ENCODE data around the gene BBS9. TPM values are rescaled to one million over a fixed set of nuclear protein-coding genes. Genes with fewer than 3 reads are reported as not detected.
"Not testable (repeated sequence)": the region's sequence is repeated elsewhere in the genome, so short reads cannot be mapped to it uniquely, and the experiment has no call there.

BBS9 gene
- 8.8 TPM for polyA plus RNA-seq
- long read RNA-seq, donor 1, partial matches to known transcripts: 0 of 2 reads
- long read RNA-seq, donor 1, other reads (novel, unspliced or antisense): 0 of 2 reads
- long read RNA-seq, donor 2, full-length matches to known transcripts: 1 of 1 reads
- long read RNA-seq, donor 2, partial matches to known transcripts: 0 of 1 reads
- long read RNA-seq, donor 2, other reads (novel, unspliced or antisense): 0 of 1 reads
- long read RNA-seq, donor 3: 0 reads
- long read RNA-seq, donor 4: 0 reads
- long read RNA-seq, donor 5, partial matches to known transcripts: 0 of 1 reads
- long read RNA-seq, donor 5, other reads (novel, unspliced or antisense): 0 of 1 reads
- long read RNA-seq, donor 6, partial matches to known transcripts: 0 of 1 reads
- long read RNA-seq, donor 6, other reads (novel, unspliced or antisense): 0 of 1 reads
- long read RNA-seq, donor 7, partial matches to known transcripts: 0 of 1 reads
- long read RNA-seq, donor 7, other reads (novel, unspliced or antisense): 0 of 1 reads
- long read RNA-seq, donor 8, partial matches to known transcripts: 0 of 1 reads
- long read RNA-seq, donor 8, other reads (novel, unspliced or antisense): 0 of 1 reads
- long read RNA-seq, donor 9, partial matches to known transcripts: 0 of 1 reads
- long read RNA-seq, donor 9, other reads (novel, unspliced or antisense): 0 of 1 reads
- long read RNA-seq, donor 10: 0 reads
- long read RNA-seq, donor 11, partial matches to known transcripts: 0 of 1 reads
- long read RNA-seq, donor 11, other reads (novel, unspliced or antisense): 0 of 1 reads

- Histone ChIP-seq H3K36me3 (ENCODE audit: control insufficient read depth, insufficient read depth, low read length) (no peaks in the 10 kb centered on the region), H3K27ac (ENCODE audit: low read length) (peak within 1 kb of the TSS; percentile 90), H3K9me3 (ENCODE audit: control insufficient read depth, low read depth, low read length) (no peaks in the 10 kb centered on the region), H3K4me1 (ENCODE audit: control insufficient read depth, insufficient read depth, low read length) (peaks cover 3% of the 10 kb centered on the region), H3K27me3 (ENCODE audit: control insufficient read depth, insufficient read depth, low read length) (no peaks in the 10 kb centered on the region), H3K4me3 (ENCODE audit: low read length) (peak within 1 kb of the TSS; percentile 92)
- DNase-seq: peak; percentile 94 to 98
- WGBS (ENCODE audit: insufficient coverage, low lambda C conversion rate): no CpG with 5 or more reads among the region's 57 CpGs
Observed at GRCh38 chr7:33128990-33129805, at the start of gene BBS9. Gene BBS9, plus strand, starts transcription at chr7:33129564. Its CDS starts 16,689 bp downstream, at chr7:33146253.

- no peaks in the 10 kb centered on the region for H3K36me3 ChIP-seq (ENCODE audit: control insufficient read depth, insufficient read depth, low read length)
Observed at GRCh38 chr7:33079763-33080690, 49.3 kb upstream of the BBS9 start.

GRCh38 chr7:33087356-33087755, 42.0 kb upstream of the BBS9 start:
- H3K27me3 ChIP-seq (ENCODE audit: control insufficient read depth, insufficient read depth, low read length): no peaks in the 10 kb centered on the region
- WGBS (ENCODE audit: insufficient coverage, low lambda C conversion rate): no CpG with 5 or more reads among the region's 2 CpGs
- no peak overlapping the region for H3K4me3 ChIP-seq (ENCODE audit: low read length)
- peaks cover 4% of the 10 kb centered on the region for H3K9me3 ChIP-seq (ENCODE audit: control insufficient read depth, low read depth, low read length)
- H3K4me1 ChIP-seq (ENCODE audit: control insufficient read depth, insufficient read depth, low read length): no peaks in the 10 kb centered on the region
- H3K27ac ChIP-seq (ENCODE audit: low read length): no peak overlapping the region
- no peaks in the 10 kb centered on the region for H3K36me3 ChIP-seq (ENCODE audit: control insufficient read depth, insufficient read depth, low read length)
- no peak for DNase-seq

More at GRCh38 chr7:33079763-33080690, 49.3 kb upstream of the BBS9 start:
- Histone ChIP-seq H3K27ac (ENCODE audit: low read length) (no peak overlapping the region), H3K4me1 (ENCODE audit: control insufficient read depth, insufficient read depth, low read length) (no peaks in the 10 kb centered on the region), H3K4me3 (ENCODE audit: low read length) (no peak overlapping the region), H3K9me3 (ENCODE audit: control insufficient read depth, low read depth, low read length) (no peaks in the 10 kb centered on the region), H3K27me3 (ENCODE audit: control insufficient read depth, insufficient read depth, low read length) (no peaks in the 10 kb centered on the region)
- no peak for DNase-seq
- 80% methylated on average over 2 of the region's 9 CpGs for WGBS (ENCODE audit: insufficient coverage, low lambda C conversion rate)

GRCh38 chr7:33087858-33088257, 41.5 kb upstream of the BBS9 start:
- H3K4me3 ChIP-seq (ENCODE audit: low read length): no peak overlapping the region
- DNase-seq: no peak
- no peaks in the 10 kb centered on the region for H3K36me3 ChIP-seq (ENCODE audit: control insufficient read depth, insufficient read depth, low read length)
- H3K27ac ChIP-seq (ENCODE audit: low read length): no peak overlapping the region
- H3K27me3 ChIP-seq (ENCODE audit: control insufficient read depth, insufficient read depth, low read length): no peaks in the 10 kb centered on the region
- WGBS (ENCODE audit: insufficient coverage, low lambda C conversion rate): no CpG with 5 or more reads among the region's 2 CpGs
- H3K4me1 ChIP-seq (ENCODE audit: control insufficient read depth, insufficient read depth, low read length): no peaks in the 10 kb centered on the region
- peaks cover 4% of the 10 kb centered on the region for H3K9me3 ChIP-seq (ENCODE audit: control insufficient read depth, low read depth, low read length)

DNA sequence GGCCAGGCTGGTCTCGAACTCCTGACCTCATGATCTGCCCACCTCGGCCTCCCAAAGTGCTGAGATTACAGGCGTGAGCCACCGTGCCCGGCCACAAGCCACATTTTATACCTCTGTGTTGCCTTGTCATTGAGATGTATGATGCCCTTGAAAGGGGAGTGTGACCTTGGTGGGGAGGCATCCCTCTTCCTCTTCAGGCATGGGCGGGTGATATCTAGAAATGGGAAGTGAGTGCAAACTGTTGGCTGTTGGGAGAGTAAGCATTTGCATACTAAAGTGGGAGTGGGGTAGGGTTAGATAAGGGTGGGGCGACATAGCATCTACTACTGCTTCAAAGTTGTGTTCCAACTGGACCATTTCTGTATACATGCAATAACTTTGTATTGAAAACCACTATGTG, 40.2 kb upstream of the BBS9 start:
- Histone ChIP-seq H3K9me3 (ENCODE audit: control insufficient read depth, low read depth, low read length) (peaks cover 4% of the 10 kb centered on the region), H3K36me3 (ENCODE audit: control insufficient read depth, insufficient read depth, low read length) (peaks cover 12% of the 10 kb centered on the region), H3K27ac (ENCODE audit: low read length) (no peak overlapping the region), H3K4me3 (ENCODE audit: low read length) (no peak overlapping the region), H3K27me3 (ENCODE audit: control insufficient read depth, insufficient read depth, low read length) (no peaks in the 10 kb centered on the region), H3K4me1 (ENCODE audit: control insufficient read depth, insufficient read depth, low read length) (no peaks in the 10 kb centered on the region)
- WGBS (ENCODE audit: insufficient coverage, low lambda C conversion rate): no CpG with 5 or more reads among the region's 7 CpGs
- DNase-seq: no peak

GRCh38 chr7:33091111-33091531, 38.2 kb upstream of the BBS9 start:
- Histone ChIP-seq H3K9me3 (ENCODE audit: control insufficient read depth, low read depth, low read length) (peaks cover 2% of the 10 kb centered on the region), H3K36me3 (ENCODE audit: control insufficient read depth, insufficient read depth, low read length) (peaks cover 24% of the 10 kb centered on the region), H3K4me3 (ENCODE audit: low read length) (no peak overlapping the region), H3K27ac (ENCODE audit: low read length) (no peak overlapping the region), H3K27me3 (ENCODE audit: control insufficient read depth, insufficient read depth, low read length) (no peaks in the 10 kb centered on the region), H3K4me1 (ENCODE audit: control insufficient read depth, insufficient read depth, low read length) (no peaks in the 10 kb centered on the region)
- no CpG with 5 or more reads among the region's 4 CpGs for WGBS (ENCODE audit: insufficient coverage, low lambda C conversion rate)
- DNase-seq: no peak

DNA sequence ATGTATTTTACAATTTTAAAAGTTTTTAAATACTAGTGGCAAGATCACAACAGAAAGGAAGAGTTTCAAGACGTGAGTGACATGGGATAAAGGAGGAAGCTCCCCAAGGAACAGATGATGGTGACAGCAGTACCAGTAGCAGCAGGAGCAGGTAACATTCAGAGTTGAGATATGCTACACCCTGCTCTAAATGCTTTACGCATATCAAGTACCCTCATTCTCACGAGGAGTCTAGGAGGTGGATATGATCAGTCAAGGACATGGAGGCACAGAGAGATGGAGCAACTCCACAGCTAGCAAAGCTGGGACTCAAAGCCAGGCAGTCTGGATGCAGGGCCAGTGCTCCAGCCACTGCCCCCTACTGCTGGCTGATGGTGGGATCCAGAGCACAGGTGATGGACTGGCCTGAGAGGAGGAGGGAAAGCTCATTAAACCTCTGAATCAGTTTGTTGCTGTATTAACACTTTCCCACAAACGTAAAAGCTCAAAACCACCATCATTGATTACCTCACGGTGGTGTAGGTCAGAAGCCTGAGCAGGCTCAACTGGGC, 37.6 kb upstream of the BBS9 start:
- no CpG with 5 or more reads among the region's 5 CpGs for WGBS (ENCODE audit: insufficient coverage, low lambda C conversion rate)
- H3K9me3 ChIP-seq (ENCODE audit: control insufficient read depth, low read depth, low read length): no peaks in the 10 kb centered on the region
- no peak for DNase-seq
- no peak overlapping the region for H3K27ac ChIP-seq (ENCODE audit: low read length)
- H3K27me3 ChIP-seq (ENCODE audit: control insufficient read depth, insufficient read depth, low read length): no peaks in the 10 kb centered on the region
- peaks cover 30% of the 10 kb centered on the region for H3K36me3 ChIP-seq (ENCODE audit: control insufficient read depth, insufficient read depth, low read length)
- H3K4me3 ChIP-seq (ENCODE audit: low read length): no peak overlapping the region
- H3K4me1 ChIP-seq (ENCODE audit: control insufficient read depth, insufficient read depth, low read length): no peaks in the 10 kb centered on the region

GRCh38 chr7:33093266-33093665, 36.1 kb upstream of the BBS9 start:
- H3K36me3 ChIP-seq (ENCODE audit: control insufficient read depth, insufficient read depth, low read length): peaks cover 43% of the 10 kb centered on the region
- H3K27ac ChIP-seq (ENCODE audit: low read length): no peak overlapping the region
- WGBS (ENCODE audit: insufficient coverage, low lambda C conversion rate): no CpG with 5 or more reads among the region's 4 CpGs
- H3K4me3 ChIP-seq (ENCODE audit: low read length): no peak overlapping the region
- no peaks in the 10 kb centered on the region for H3K9me3 ChIP-seq (ENCODE audit: control insufficient read depth, low read depth, low read length)
- no peak for DNase-seq
- H3K27me3 ChIP-seq (ENCODE audit: control insufficient read depth, insufficient read depth, low read length): no peaks in the 10 kb centered on the region
- no peaks in the 10 kb centered on the region for H3K4me1 ChIP-seq (ENCODE audit: control insufficient read depth, insufficient read depth, low read length)

DNA sequence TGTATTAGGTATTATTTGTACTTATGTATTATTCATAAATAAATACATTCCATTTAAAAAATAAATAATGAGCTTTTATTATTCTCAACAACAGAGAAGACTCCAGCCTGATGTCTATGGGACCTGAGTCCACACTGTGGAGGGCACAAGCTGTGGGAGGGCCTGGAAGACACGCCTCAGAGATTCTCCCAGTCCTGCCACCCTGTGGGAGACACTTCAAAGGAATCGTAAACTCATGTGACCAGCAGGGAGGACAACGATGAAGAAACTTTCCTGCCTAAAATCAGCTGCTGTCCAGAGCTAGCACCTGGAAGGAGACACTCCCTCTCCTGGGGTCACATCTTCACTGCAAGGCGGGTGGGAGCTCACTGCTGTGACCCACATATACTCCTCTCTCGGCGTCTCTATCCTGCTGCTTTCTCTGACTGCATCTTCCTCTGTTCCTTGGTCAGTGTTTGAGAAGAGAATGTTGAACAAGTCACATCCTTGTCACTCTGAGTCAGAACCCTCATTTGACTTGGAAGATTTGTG, 34.6 kb upstream of the BBS9 start:
- peaks cover 54% of the 10 kb centered on the region for H3K36me3 ChIP-seq (ENCODE audit: control insufficient read depth, insufficient read depth, low read length)
- DNase-seq; H3K27ac ChIP-seq (ENCODE audit: low read length); H3K4me3 ChIP-seq (ENCODE audit: low read length); H3K9me3 ChIP-seq (ENCODE audit: control insufficient read depth, low read depth, low read length); H3K27me3 ChIP-seq (ENCODE audit: control insufficient read depth, insufficient read depth, low read length); H3K4me1 ChIP-seq (ENCODE audit: control insufficient read depth, insufficient read depth, low read length): not testable (repeated sequence)
- WGBS (ENCODE audit: insufficient coverage, low lambda C conversion rate): no CpG with 5 or more reads among the region's 6 CpGs

Measured in large intestine (tissue), 12 donors.